Body of pancreas (tissue), 4 donors: ENCODE data around the gene CDK5RAP1.

Source experiments
- POLR2A ChIP-seq, 3 donors: fragments of 450-650 bp; IDR thresholded peaks; one replicate each; pipeline ENCODE4 v1.6.1; 2016; ENCODE audit warnings: antibody characterized with exemption in 3 of 3, mild to moderate bottlenecking in 2 of 3
- TF ChIP-seq, protein P1 (sequence below), 7 experiments: fragments of 450-650 bp in 4 of 7; fragments of 200-600 bp in 3 of 7; sonication (generic) in 3 of 7; IDR thresholded peaks; one replicate each; pipeline ENCODE4 v1.5.1; 2016 to 2019; ENCODE audit warnings: antibody characterized with exemption in 7 of 7

GRCh38 chr20:33434434-33434833, 33.1 kb upstream of the CDK5RAP1 start:
- TF ChIP-seq, protein P1, sequence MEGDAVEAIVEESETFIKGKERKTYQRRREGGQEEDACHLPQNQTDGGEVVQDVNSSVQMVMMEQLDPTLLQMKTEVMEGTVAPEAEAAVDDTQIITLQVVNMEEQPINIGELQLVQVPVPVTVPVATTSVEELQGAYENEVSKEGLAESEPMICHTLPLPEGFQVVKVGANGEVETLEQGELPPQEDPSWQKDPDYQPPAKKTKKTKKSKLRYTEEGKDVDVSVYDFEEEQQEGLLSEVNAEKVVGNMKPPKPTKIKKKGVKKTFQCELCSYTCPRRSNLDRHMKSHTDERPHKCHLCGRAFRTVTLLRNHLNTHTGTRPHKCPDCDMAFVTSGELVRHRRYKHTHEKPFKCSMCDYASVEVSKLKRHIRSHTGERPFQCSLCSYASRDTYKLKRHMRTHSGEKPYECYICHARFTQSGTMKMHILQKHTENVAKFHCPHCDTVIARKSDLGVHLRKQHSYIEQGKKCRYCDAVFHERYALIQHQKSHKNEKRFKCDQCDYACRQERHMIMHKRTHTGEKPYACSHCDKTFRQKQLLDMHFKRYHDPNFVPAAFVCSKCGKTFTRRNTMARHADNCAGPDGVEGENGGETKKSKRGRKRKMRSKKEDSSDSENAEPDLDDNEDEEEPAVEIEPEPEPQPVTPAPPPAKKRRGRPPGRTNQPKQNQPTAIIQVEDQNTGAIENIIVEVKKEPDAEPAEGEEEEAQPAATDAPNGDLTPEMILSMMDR (IDR thresholded peaks at IDR 0.05) = no peak
- TF ChIP-seq POLR2A (IDR thresholded peaks at IDR 0.05) = no peak
